Measurements from ENCODE around the gene USP3. TPM values are rescaled to one million over a fixed set of nuclear protein-coding genes. Genes with fewer than 3 reads are reported as not detected.

The USP3 gene
- total RNA-seq, 1 donor from 2014 or later = 49.2 TPM

DNA sequence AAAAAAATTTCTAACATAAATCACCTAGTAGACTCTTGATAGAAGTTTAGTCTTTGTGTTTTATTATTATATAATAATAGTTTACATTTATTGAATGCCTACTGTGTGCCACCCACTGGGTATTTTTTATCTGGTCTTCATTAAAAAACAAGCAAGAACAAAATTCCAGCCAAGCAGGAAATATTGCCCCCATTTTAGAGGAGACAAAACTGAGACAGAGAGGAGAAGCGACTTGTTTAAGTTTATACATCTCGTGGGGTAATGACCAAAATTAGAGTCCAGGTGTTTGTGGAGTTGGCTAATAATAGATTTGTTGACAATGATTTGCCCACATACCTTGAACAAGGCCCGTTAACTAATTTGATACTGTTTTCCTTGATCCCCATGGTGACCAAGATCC is 59.7 kb downstream of the USP3 start:
- intact Hi-C loops (cut with micrococcal nuclease) = no loop called here
- Mint-ChIP-seq H3K27ac (no peak overlapping the region), H3K4me1 (peaks cover 14% of the 10 kb centered on the region), H3K27me3 (no peaks in the 10 kb centered on the region), H3K4me3 (no peak overlapping the region), H3K36me3 (ENCODE audit: low read depth) (peaks cover 50% of the 10 kb centered on the region), H3K9me3 (no peaks in the 10 kb centered on the region)
- no peak for DNase-seq

DNA sequence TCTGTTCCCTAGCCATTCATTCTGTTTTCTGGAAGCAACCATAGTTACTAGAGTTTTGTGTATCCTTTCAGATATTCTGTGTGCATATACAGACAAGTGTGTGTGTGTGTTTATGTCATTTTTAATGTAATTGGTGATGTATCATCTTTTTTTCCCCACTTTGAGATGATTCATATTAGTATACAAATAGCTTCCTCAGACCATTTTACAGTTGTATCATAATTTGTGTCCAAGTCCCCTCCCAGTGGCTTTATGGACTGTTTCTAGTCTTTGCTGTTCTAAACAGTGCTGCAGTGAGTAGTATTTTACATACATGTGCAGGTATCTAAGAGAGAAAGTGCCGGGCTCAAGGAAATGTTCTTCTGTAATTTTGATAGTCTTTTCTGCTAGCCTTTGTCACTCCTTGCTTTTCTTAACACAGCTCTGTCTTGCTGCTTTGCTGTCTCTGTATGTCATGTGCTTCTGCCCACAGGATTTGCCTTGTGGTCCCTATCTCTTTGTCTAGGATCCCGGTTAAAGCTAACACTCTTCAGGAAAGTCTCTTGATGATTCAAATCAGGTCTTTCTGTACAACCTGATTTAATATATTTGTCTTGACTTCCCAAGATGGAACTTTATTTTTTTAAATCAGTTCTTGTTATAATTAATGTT is 61.3 kb downstream of the USP3 start:
- Mint-ChIP-seq H3K27ac (peak overlapping the region; percentile 55), H3K9me3 (no peaks in the 10 kb centered on the region), H3K36me3 (ENCODE audit: low read depth) (peaks cover 45% of the 10 kb centered on the region), H3K27me3 (no peaks in the 10 kb centered on the region), H3K4me3 (no peak overlapping the region), H3K4me1 (peaks cover 10% of the 10 kb centered on the region)
- intact Hi-C loops (cut with micrococcal nuclease) = no loop called here
- DNase-seq = no peak

DNA sequence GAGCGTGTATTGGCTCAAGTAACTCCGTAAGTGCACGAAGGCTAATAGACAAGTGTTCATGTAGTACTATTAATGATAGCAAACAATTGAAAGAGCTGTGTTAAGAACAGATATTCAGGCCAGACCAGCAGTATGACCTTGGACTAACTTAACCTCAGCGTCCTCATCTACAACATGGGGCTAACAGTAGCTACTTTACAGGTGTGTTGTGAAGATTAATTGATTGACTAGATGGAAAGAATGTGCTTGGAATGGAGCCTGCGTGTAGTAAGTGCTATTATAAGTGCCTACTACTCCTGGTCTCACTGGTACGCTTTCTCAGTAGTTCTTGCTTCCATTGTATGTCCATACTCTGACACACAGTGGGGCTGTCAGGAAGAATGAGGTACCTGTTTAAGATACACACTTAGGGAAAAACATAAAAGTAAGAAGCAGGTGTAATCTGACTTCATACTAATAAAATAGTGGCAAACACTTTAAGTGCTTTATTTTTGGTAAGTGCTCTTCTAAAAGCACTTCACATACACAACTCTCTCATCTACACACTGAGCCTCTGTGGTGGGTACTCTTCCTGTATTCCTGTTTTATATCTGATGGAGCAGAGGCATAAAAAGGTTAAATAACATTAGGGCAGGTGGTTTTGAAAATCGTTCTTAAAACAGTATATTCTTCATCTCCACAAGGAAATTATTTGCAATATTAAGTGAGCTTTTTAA is 68.5 kb downstream of the USP3 start:
- Mint-ChIP-seq H3K27me3 (no peaks in the 10 kb centered on the region), H3K36me3 (ENCODE audit: low read depth) (peaks cover 42% of the 10 kb centered on the region), H3K27ac (no peak overlapping the region), H3K4me1 (peaks cover 3% of the 10 kb centered on the region), H3K4me3 (no peak overlapping the region), H3K9me3 (no peaks in the 10 kb centered on the region)
- DNase-seq = no peak
- intact Hi-C loops (cut with micrococcal nuclease) = no loop called here

DNA sequence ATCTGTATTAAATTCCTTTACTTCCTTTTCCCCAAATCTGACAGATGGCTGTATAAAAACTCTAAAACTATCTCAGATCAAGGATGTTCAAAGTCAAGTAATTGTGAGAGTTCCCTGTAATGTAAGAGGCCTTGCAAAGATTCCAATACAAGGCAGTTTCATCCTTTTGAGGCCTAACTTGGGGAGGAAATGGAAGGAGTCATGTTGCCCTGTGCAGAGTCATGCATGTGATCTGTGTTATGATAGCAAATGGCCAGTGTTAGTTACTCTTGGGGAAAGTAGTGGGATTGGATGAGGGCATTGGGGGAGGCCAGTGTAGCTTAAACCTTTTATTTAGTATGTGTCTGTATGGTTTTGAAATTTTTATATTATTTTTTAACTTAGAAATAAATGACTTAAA is 69.1 kb downstream of the USP3 start:
- no peaks in the 10 kb centered on the region for H3K27me3 Mint-ChIP-seq
- peak overlapping the region; percentile 5 for H3K27ac Mint-ChIP-seq
- no peak for DNase-seq
- no peaks in the 10 kb centered on the region for H3K9me3 Mint-ChIP-seq
- intact Hi-C loops (cut with micrococcal nuclease) = no loop called here
- H3K4me1 Mint-ChIP-seq = peaks cover 3% of the 10 kb centered on the region
- no peak overlapping the region for H3K4me3 Mint-ChIP-seq
- H3K36me3 Mint-ChIP-seq (ENCODE audit: low read depth) = peaks cover 39% of the 10 kb centered on the region

DNA sequence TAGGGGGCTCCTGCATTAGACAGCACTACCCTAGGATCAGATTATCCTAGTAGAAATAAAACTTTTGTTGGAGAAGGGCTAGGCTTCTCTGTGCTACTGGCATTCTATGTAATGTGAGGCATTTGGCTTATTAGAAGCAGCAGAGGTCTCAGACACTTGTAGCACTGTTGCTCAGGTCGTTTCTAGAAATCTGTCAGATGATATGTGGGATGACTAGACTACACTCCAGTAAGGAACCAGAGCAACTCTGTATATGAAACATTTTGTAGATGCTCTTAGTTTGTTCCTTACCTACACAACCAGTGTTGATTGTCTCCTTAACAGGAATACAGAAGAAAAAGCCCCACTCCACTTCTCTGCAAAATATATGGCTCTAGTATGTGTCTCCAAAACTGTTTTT is 70.9 kb downstream of the USP3 start:
- Mint-ChIP-seq H3K4me1 (peaks cover 3% of the 10 kb centered on the region), H3K4me3 (no peak overlapping the region), H3K27ac (peak overlapping the region; percentile 34), H3K36me3 (ENCODE audit: low read depth) (peaks cover 41% of the 10 kb centered on the region), H3K9me3 (no peaks in the 10 kb centered on the region), H3K27me3 (no peaks in the 10 kb centered on the region)
- DNase-seq = no peak
- intact Hi-C loops (cut with micrococcal nuclease) = no loop called here

DNA sequence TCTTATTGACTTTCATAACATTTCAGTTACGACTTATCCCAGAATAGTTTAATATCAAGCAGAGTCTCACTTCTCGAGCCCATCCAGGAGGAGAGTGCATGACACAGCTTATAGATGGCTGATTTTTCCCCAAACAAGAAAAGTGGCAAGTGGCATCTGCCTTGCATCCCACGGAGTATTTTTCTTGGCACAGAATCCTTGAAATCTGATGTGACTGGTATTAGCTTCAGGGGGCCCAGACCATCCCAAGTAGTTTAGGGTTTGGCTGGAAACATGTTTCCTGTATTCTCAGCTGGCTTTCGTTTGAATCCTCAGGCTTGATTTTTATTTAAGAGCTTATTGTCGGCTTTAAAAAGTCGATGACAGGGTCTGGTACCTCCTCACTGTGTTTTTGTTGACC is 72.0 kb downstream of the USP3 start:
- H3K9me3 Mint-ChIP-seq = no peaks in the 10 kb centered on the region
- H3K27me3 Mint-ChIP-seq = no peaks in the 10 kb centered on the region
- no peak for DNase-seq
- H3K27ac Mint-ChIP-seq = no peak overlapping the region
- intact Hi-C loops (cut with micrococcal nuclease) = no loop called here
- peaks cover 3% of the 10 kb centered on the region for H3K4me1 Mint-ChIP-seq
- H3K36me3 Mint-ChIP-seq (ENCODE audit: low read depth) = peaks cover 37% of the 10 kb centered on the region
- H3K4me3 Mint-ChIP-seq = no peak overlapping the region

DNA sequence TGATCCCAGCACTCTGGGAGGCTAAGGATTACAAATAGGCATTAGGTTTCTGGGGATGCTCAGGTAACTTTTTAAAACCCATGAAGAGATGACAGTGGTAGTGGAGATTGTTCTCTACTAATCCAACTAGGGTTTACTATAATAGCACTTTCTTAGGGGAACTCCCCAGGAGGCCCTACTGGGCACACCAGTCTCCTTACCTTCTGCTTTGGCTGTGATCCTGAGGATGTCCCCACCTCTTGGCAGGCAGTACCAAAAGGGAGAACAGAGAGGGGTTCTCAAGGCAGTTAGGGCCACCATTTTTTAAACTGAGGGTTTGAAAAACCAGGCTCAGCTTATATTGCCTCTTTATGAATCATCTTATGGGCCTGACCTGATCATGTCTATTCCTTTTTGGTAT is 77.8 kb downstream of the USP3 start:
- Mint-ChIP-seq H3K4me1 (peaks cover 6% of the 10 kb centered on the region), H3K27ac (peak overlapping the region; percentile 14), H3K36me3 (ENCODE audit: low read depth) (peaks cover 50% of the 10 kb centered on the region), H3K9me3 (no peaks in the 10 kb centered on the region), H3K4me3 (no peak overlapping the region), H3K27me3 (no peaks in the 10 kb centered on the region)
- DNase-seq = peak; percentile 46
- intact Hi-C loops (cut with micrococcal nuclease) = no loop called here

DNA sequence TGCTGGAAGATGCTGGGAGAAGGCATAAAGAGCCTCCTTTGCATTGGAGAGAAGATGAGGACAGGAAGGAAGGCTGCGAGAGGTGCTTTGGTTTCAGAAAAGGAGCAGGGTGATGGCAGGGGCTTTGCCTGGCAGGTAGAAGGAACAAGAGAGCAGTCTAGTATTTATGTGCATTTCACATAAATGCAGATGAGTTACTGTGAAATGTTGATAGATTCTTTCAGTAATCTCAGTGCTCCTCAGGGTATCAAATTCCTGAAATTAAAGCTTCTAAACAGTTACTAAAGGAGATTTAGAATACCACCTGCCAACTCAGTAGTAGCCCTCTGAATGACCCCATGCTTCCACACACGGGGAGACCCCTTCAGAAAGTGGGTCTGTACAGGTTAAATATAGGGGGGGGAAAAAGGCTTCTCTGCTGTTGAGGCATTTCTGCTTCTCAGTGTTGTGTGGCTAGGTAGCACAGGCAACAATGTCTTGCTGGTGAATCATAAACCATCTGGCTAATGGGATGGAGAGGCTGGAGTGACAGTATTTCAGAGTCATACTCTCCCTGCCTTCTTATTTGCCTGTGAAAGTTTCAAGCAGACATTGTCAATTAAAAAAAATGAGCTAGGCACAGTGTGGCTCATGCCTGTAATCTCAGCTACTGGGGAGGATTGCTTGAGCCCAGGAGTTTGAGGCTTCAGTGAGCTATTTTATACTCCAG is 78.5 kb downstream of the USP3 start:
- intact Hi-C loops (cut with micrococcal nuclease) = no loop called here
- DNase-seq = peak; percentile 50
- H3K9me3 Mint-ChIP-seq = no peaks in the 10 kb centered on the region
- H3K4me3 Mint-ChIP-seq = no peak overlapping the region
- peak overlapping the region; percentile 14 for H3K27ac Mint-ChIP-seq
- peaks cover 6% of the 10 kb centered on the region for H3K4me1 Mint-ChIP-seq
- H3K27me3 Mint-ChIP-seq = no peaks in the 10 kb centered on the region
- H3K36me3 Mint-ChIP-seq (ENCODE audit: low read depth) = peaks cover 52% of the 10 kb centered on the region

DNA sequence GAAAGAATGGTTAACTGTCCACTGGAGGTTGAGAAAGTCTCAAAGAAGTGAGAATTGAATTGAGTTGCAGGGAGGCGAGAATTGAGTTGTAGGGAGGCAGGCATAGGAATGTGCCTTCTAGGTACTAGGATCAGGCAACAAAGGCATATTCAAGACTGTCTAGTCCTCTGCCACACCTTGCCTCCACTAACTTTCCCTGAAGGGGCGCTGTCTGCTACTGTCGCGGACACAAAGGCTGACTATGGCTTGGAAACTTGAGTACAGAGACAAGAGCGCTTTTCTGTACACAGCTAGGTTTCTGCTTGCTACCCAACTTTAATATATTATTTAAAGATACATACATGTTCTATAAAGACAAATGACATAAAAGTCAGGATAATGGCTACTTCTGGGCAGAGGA is 82.4 kb downstream of the USP3 start:
- peaks cover 13% of the 10 kb centered on the region for H3K4me1 Mint-ChIP-seq
- no peak overlapping the region for H3K4me3 Mint-ChIP-seq
- peak; percentile 49 for DNase-seq
- peaks cover 75% of the 10 kb centered on the region for H3K36me3 Mint-ChIP-seq (ENCODE audit: low read depth)
- H3K9me3 Mint-ChIP-seq = no peaks in the 10 kb centered on the region
- H3K27ac Mint-ChIP-seq = no peak overlapping the region
- H3K27me3 Mint-ChIP-seq = no peaks in the 10 kb centered on the region
- intact Hi-C loops (cut with micrococcal nuclease) = no loop called here

DNA sequence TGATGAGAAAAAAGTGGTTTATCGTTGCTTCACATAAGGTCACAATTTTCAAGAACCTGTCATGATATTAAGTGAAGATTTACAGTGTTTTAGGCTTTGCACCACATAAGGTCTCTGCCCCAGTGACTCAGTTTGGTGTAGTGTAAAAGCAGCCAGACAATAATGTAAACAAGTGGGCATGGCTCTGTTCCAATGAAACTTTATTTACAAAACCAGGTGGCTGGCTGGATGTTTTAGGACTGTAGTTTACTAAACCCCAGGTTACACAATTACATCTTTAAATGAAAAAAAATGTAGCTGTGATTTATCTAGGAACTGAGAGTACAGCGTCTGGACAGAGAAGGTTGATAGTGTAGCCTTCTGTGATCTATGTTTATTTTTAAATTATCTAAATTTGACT is 83.1 kb downstream of the USP3 start:
- Mint-ChIP-seq H3K4me3 (no peak overlapping the region), H3K27me3 (no peaks in the 10 kb centered on the region), H3K9me3 (no peaks in the 10 kb centered on the region), H3K4me1 (peaks cover 11% of the 10 kb centered on the region), H3K27ac (no peak overlapping the region), H3K36me3 (ENCODE audit: low read depth) (peaks cover 75% of the 10 kb centered on the region)
- DNase-seq = peak; percentile 13
- intact Hi-C loops (cut with micrococcal nuclease) = no loop called here

DNA sequence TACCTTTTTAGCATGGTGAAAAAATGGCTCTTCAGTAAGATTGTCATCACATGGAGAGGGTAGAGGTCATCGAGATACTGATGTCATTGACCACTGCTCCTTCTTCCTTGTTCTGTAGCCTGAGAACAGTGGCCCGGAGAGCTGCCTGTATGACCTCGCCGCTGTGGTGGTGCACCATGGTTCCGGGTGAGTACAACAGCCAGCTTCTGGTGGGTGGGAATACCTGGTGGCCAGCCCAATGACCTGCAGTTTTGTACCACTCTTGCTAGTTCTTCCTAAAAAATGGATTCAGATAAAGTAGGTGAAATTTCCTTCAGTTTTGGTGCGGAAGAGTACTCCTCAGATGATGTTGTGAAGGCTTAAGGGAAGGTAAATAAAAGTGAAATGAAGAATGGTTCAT is 84.4 kb downstream of the USP3 start:
- peak; percentile 52 for DNase-seq
- intact Hi-C loops (cut with micrococcal nuclease) = no loop called here
- Mint-ChIP-seq H3K4me1 (peaks cover 20% of the 10 kb centered on the region), H3K36me3 (ENCODE audit: low read depth) (peaks cover 74% of the 10 kb centered on the region), H3K27ac (no peak overlapping the region), H3K27me3 (no peaks in the 10 kb centered on the region), H3K9me3 (no peaks in the 10 kb centered on the region), H3K4me3 (no peak overlapping the region)

DNA sequence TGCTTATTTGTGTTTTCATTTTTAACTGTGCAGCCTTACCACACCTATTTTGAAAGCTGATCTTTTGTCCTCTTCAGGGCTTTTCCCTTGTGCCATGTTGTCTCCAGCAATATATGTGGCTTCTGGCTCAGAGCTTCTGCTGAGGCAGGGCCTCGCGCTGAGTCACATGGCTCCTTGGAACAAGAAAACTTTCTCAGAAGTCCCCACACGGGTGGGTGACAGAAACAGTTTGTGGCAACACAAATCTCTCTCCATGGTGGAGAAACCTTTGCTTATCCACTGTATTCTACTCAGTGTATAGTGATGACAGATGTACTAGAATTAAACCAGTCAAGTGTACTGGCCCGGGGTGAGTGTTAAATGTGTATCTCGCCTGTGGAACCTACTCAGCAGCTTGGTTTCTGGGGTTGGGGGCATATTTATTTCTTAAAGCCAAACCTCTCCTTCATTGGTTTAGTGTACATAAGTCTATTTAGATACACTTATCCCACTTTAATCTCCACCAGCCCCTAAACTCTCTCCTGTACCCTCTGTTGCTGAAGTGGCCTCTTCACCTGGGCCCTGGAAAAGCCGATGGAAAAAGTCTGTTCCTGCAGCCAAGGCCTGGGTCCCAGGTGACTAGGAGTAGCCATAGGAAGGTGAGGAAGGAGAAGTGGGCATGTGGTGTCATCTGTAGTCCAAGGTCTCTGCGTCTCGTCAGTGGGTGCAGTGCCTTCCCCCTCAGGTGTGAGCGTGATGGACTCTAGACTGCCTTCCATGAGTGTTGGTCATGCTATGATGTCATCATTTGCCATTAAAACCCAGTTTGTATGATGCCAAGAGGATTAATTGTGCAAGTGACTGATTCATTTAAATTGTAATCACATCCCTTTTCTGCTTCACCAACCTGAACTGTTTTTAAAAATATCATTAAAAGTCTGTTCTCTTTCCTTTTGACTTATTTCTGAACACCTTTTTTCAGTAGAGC is 89.6 kb downstream of the USP3 start:
- no peak overlapping the region for H3K4me3 Mint-ChIP-seq
- H3K9me3 Mint-ChIP-seq = no peaks in the 10 kb centered on the region
- peaks cover 47% of the 10 kb centered on the region for H3K36me3 Mint-ChIP-seq (ENCODE audit: low read depth)
- no peaks in the 10 kb centered on the region for H3K27me3 Mint-ChIP-seq
- peak; percentile 65 for DNase-seq
- peak overlapping the region; percentile 81 for H3K27ac Mint-ChIP-seq
- intact Hi-C loops (cut with micrococcal nuclease) = no loop called here
- H3K4me1 Mint-ChIP-seq = peaks cover 47% of the 10 kb centered on the region

DNA sequence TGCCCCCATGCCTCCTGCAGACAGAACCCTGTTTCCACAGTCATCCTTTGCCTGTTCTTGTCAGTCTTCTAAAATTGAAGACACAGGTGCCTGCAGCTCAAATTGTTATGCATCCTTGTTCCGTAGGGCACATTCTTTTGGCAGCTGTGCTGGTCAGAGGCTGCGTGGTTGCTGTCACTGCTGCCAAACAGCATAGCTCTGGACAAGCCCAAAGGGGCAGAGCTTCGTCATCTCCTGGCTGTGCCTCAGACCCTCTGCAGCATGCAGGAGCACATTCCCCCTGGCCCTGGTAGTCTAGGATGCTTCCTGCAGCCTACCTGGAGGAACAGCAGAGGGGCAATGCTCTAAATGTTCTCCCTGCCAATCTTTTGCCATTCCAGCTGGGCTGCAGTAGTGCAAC is 90.7 kb downstream of the USP3 start:
- Mint-ChIP-seq H3K36me3 (ENCODE audit: low read depth) (peaks cover 36% of the 10 kb centered on the region), H3K4me3 (no peak overlapping the region), H3K4me1 (peaks cover 56% of the 10 kb centered on the region), H3K27ac (no peak overlapping the region), H3K9me3 (no peaks in the 10 kb centered on the region), H3K27me3 (no peaks in the 10 kb centered on the region)
- intact Hi-C loops (cut with micrococcal nuclease) = no loop called here
- DNase-seq = no peak

Measured in activated CD4-positive, alpha-beta T cell treated with anti-CD3 and anti-CD28 coated beads, Interleukin-2, amount 10 ng/mL, durations not matched to agents 24 days and 14 days (primary cell).